ENCODE measurements around the gene CRCP. TPM values are rescaled to one million over a fixed set of nuclear protein-coding genes. Genes with fewer than 3 reads are reported as not detected.

Gene CRCP
- total and polyA plus RNA-seq, 2 of the 13 experiments (the other 11 are each of a cell fraction or from before 2014, with no cell fraction given), result 22.7 to 31.0 TPM

DNA sequence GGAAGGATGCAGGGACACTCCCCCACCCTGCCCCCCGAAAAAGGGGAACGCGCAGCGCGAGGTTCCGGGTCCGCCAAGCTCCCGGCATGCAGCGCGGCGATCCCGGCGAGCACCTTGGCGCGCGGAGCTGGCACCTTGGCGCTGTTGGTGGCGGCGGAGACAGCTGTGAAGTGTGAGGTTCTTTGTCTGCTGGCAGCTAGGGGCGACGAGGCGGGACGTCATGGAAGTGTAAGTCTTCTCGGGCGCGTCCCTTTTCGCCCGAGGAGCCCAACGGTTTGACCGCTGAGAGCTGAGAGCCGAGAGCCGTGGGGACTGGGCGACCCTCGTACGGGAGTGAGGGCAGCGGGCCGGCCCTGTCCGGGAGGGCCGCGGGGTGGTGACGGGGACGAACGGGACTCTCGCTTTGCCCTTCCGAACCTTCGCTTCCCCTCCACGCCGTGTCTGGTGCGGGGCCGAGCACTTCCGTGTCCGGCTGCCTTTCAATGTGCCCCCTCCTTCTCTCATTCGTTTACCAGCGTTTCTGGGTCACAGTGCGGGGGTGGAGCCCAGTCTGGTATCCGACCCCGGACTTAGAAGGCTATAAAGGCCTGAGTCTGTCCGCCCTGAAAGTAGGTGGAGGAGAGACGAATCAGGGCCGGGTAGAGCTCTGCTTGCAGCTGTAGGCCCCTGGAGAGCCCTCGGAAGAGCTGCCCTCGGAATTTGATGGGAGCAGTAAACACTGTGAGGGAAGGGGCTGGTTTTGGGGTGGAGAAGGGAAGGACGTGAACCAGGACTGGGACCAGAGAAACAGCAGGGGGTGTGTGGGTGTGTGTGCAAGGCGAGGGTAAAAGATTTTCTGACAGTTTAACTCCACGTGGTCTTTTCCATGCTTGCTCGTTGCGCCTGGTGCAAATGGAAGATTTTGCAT, at the start of gene CRCP (continued):
- TF ChIP-seq, protein P1, sequence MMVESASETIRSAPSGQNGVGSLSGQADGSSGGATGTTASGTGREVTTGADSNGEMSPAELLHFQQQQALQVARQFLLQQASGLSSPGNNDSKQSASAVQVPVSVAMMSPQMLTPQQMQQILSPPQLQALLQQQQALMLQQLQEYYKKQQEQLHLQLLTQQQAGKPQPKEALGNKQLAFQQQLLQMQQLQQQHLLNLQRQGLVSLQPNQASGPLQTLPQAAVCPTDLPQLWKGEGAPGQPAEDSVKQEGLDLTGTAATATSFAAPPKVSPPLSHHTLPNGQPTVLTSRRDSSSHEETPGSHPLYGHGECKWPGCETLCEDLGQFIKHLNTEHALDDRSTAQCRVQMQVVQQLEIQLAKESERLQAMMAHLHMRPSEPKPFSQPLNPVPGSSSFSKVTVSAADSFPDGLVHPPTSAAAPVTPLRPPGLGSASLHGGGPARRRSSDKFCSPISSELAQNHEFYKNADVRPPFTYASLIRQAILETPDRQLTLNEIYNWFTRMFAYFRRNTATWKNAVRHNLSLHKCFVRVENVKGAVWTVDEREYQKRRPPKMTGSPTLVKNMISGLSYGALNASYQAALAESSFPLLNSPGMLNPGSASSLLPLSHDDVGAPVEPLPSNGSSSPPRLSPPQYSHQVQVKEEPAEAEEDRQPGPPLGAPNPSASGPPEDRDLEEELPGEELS (CRISPR knock-in tag; IDR thresholded peaks at IDR 0.05), result 0 out of 2 replicates have a peak, but pooled peaks have one; percentile 9
- TF ChIP-seq KDM3A (CRISPR knock-in tag; IDR thresholded peaks at IDR 0.05; ENCODE audit: low read depth) (no peak), NFE2 (CRISPR knock-in tag; IDR thresholded peaks at IDR 0.05) (no peak), TAF15 (IDR thresholded peaks at IDR 0.05; ENCODE audit: low read depth, low read length, poor library complexity, severe bottlenecking) (peak; percentile 58), ATAD3A (CRISPR knock-in tag; IDR thresholded peaks at IDR 0.05) (no peak), ZNF225 (CRISPR knock-in tag; IDR thresholded peaks at IDR 0.05) (peak; percentile 83; the same call in 1 of the 2 replicates), ZNF772 (CRISPR knock-in tag; IDR thresholded peaks at IDR 0.05) (no peak), HDAC1 (CRISPR knock-in tag; IDR thresholded peaks at IDR 0.05) (peak; percentile 84), NCOA1 (CRISPR knock-in tag; IDR thresholded peaks at IDR 0.05) (peak; percentile 71; the same call in 1 of the 2 replicates), ZNF546 (CRISPR knock-in tag; conservative IDR thresholded peaks at IDR 0.05) (peak; percentile 75; the same call in 1 of the 2 replicates), PLRG1 (conservative IDR thresholded peaks at IDR 0.05) (no peak), ISX (CRISPR knock-in tag; conservative IDR thresholded peaks at IDR 0.05) (no peak), ZFP41 (CRISPR knock-in tag; IDR thresholded peaks at IDR 0.05; ENCODE audit: borderline replicate concordance) (no peak; the same call in 1 of the 2 replicates), SRY (CRISPR knock-in tag; IDR thresholded peaks at IDR 0.05) (peak; percentile 75; the same call in 1 of the 2 replicates), JUND (CRISPR knock-in tag; IDR thresholded peaks at IDR 0.05) (no peak), PITX1 (CRISPR knock-in tag; IDR thresholded peaks at IDR 0.05) (no peak), SNAPC2 (CRISPR knock-in tag; IDR thresholded peaks at IDR 0.05) (no peak), IKZF4 (CRISPR knock-in tag; IDR thresholded peaks at IDR 0.05; ENCODE audit: borderline replicate concordance, low read depth, not compliant biosample characterization) (peak; percentile 71), MYNN (CRISPR knock-in tag; IDR thresholded peaks at IDR 0.05; ENCODE audit: low read depth) (no peak)
- TF ChIP-seq, protein P2, sequence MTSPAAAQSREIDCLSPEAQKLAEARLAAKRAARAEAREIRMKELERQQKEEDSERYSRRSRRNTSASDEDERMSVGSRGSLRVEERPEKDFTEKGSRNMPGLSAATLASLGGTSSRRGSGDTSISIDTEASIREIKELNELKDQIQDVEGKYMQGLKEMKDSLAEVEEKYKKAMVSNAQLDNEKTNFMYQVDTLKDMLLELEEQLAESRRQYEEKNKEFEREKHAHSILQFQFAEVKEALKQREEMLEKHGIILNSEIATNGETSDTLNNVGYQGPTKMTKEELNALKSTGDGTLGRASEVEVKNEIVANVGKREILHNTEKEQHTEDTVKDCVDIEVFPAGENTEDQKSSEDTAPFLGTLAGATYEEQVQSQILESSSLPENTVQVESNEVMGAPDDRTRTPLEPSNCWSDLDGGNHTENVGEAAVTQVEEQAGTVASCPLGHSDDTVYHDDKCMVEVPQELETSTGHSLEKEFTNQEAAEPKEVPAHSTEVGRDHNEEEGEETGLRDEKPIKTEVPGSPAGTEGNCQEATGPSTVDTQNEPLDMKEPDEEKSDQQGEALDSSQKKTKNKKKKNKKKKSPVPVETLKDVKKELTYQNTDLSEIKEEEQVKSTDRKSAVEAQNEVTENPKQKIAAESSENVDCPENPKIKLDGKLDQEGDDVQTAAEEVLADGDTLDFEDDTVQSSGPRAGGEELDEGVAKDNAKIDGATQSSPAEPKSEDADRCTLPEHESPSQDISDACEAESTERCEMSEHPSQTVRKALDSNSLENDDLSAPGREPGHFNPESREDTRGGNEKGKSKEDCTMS (CRISPR knock-in tag; conservative IDR thresholded peaks at IDR 0.05), result no peak
- TF ChIP-seq, protein P3, sequence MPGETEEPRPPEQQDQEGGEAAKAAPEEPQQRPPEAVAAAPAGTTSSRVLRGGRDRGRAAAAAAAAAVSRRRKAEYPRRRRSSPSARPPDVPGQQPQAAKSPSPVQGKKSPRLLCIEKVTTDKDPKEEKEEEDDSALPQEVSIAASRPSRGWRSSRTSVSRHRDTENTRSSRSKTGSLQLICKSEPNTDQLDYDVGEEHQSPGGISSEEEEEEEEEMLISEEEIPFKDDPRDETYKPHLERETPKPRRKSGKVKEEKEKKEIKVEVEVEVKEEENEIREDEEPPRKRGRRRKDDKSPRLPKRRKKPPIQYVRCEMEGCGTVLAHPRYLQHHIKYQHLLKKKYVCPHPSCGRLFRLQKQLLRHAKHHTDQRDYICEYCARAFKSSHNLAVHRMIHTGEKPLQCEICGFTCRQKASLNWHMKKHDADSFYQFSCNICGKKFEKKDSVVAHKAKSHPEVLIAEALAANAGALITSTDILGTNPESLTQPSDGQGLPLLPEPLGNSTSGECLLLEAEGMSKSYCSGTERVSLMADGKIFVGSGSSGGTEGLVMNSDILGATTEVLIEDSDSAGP (CRISPR knock-in tag; IDR thresholded peaks at IDR 0.05; ENCODE audit: borderline replicate concordance), result peak; percentile 88; the same call in 1 of the 2 replicates
- TF ChIP-seq, protein P4, sequence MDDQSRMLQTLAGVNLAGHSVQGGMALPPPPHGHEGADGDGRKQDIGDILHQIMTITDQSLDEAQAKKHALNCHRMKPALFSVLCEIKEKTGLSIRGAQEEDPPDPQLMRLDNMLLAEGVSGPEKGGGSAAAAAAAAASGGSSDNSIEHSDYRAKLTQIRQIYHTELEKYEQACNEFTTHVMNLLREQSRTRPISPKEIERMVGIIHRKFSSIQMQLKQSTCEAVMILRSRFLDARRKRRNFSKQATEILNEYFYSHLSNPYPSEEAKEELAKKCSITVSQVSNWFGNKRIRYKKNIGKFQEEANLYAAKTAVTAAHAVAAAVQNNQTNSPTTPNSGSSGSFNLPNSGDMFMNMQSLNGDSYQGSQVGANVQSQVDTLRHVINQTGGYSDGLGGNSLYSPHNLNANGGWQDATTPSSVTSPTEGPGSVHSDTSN (CRISPR knock-in tag; IDR thresholded peaks at IDR 0.05; ENCODE audit: borderline replicate concordance), result 0 out of 2 replicates have a peak, but pooled peaks have one; percentile 31

Data from HepG2 (cell line).